ENCODE measurements around the gene C5orf63. TPM values are rescaled to one million over a fixed set of nuclear protein-coding genes. Genes with fewer than 3 reads are reported as not detected.
A peak's percentile ranks its signal among the peaks of the same experiment; 100 is the strongest.
"Not testable (repeated sequence)": the region's sequence is repeated elsewhere in the genome, so short reads cannot be mapped to it uniquely, and the experiment has no call there.

Gene C5orf63
- total RNA-seq, 6 experiments from 2014 or later = 0.41 to 3.8 (median 0.71) TPM

GRCh38 chr5:127055880-127056653, 17.2 kb downstream of the C5orf63 start:
- no peak overlapping the region for H3K27ac Mint-ChIP-seq
- TF ChIP-seq CTCF (IDR thresholded peaks at IDR 0.05) = no peak
- no peak for DNase-seq

GRCh38 chr5:127053551-127053950, 19.8 kb downstream of the C5orf63 start:
- not testable (repeated sequence) for DNase-seq; H3K27me3 Mint-ChIP-seq (ENCODE audit: insufficient read depth); H3K4me3 Mint-ChIP-seq; H3K4me1 Mint-ChIP-seq (ENCODE audit: low read depth); H3K36me3 Mint-ChIP-seq (ENCODE audit: low read depth); H3K9me3 Mint-ChIP-seq; H3K27ac Mint-ChIP-seq

More at GRCh38 chr5:127055880-127056653, 17.2 kb downstream of the C5orf63 start:
- H3K4me1 Mint-ChIP-seq (ENCODE audit: low read depth) = peaks cover 5% of the 10 kb centered on the region; the same call in 1 of the 2 replicates
- H3K27me3 Mint-ChIP-seq (ENCODE audit: insufficient read depth) = peaks cover 5% of the 10 kb centered on the region
- no peaks in the 10 kb centered on the region for H3K9me3 Mint-ChIP-seq
- no peak overlapping the region for H3K4me3 Mint-ChIP-seq
- H3K36me3 Mint-ChIP-seq (ENCODE audit: low read depth) = no peaks in the 10 kb centered on the region; the same call in 1 of the 2 replicates

DNA sequence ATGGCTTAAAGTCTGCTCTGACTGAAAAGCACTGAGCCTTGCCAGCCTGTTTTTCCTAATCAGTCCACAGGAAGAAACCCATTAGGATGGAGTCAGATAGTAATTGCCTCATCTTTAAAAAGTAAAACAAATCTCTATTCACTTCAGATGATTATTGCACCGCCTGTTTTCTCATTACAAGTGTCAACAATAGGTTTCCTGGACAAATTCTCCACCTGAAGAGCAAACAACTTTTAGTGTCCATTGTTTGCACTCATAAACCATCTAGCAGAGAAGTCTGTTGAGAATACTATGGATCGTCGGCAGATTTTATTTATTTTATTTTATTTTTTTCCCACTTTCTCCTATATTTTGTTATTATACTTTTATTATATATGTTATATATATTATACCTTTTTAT, 20.3 kb downstream of the C5orf63 start:
- no peak for DNase-seq
- TF ChIP-seq CTCF (IDR thresholded peaks at IDR 0.05) = no peak
- no peaks in the 10 kb centered on the region for H3K4me1 Mint-ChIP-seq (ENCODE audit: low read depth)
- H3K36me3 Mint-ChIP-seq (ENCODE audit: low read depth) = no peaks in the 10 kb centered on the region; the same call in 1 of the 2 replicates
- no peak overlapping the region for H3K4me3 Mint-ChIP-seq
- peaks cover 1% of the 10 kb centered on the region; the same call in 1 of the 2 replicates for H3K27me3 Mint-ChIP-seq (ENCODE audit: insufficient read depth)
- no peak overlapping the region for H3K27ac Mint-ChIP-seq
- H3K9me3 Mint-ChIP-seq = no peaks in the 10 kb centered on the region

DNA sequence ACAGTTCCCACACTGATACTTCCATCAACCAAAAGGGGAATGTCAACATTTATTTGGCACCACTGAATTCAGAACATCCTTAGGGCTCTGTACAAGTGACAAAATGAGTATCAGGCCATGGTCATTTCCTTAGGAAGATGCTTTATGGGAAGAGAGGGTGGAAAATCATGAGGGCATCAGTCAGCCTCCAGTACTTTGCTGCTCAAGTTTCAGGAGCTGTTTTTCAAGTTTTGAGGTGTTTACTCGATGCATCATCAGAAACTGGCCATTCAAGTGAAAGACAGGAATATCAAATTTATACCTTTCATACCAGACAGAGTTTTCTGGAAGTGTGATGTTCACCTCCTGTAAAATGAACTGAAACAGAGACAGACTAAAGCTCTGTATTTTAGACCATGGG, 21.7 kb downstream of the C5orf63 start:
- Mint-ChIP-seq H3K9me3 (no peaks in the 10 kb centered on the region), H3K36me3 (ENCODE audit: low read depth) (no peaks in the 10 kb centered on the region; the same call in 1 of the 2 replicates), H3K4me1 (ENCODE audit: low read depth) (no peaks in the 10 kb centered on the region), H3K27me3 (ENCODE audit: insufficient read depth) (peaks cover 1% of the 10 kb centered on the region; the same call in 1 of the 2 replicates), H3K27ac (no peak overlapping the region), H3K4me3 (no peak overlapping the region)
- no peak for DNase-seq
- no peak for TF ChIP-seq CTCF (IDR thresholded peaks at IDR 0.05)

- TF ChIP-seq CTCF (IDR thresholded peaks at IDR 0.05) = no peak
- no peaks in the 10 kb centered on the region; the same call in 1 of the 2 replicates for H3K27me3 Mint-ChIP-seq (ENCODE audit: insufficient read depth)
- no peak overlapping the region for H3K4me3 Mint-ChIP-seq
- H3K4me1 Mint-ChIP-seq (ENCODE audit: low read depth) = peaks cover 8% of the 10 kb centered on the region
- DNase-seq = no peak
- H3K36me3 Mint-ChIP-seq (ENCODE audit: low read depth) = no peaks in the 10 kb centered on the region
- no peaks in the 10 kb centered on the region for H3K9me3 Mint-ChIP-seq
- H3K27ac Mint-ChIP-seq = no peak overlapping the region
Measured at GRCh38 chr5:127046343-127047072, 26.8 kb downstream of the C5orf63 start.

DNA sequence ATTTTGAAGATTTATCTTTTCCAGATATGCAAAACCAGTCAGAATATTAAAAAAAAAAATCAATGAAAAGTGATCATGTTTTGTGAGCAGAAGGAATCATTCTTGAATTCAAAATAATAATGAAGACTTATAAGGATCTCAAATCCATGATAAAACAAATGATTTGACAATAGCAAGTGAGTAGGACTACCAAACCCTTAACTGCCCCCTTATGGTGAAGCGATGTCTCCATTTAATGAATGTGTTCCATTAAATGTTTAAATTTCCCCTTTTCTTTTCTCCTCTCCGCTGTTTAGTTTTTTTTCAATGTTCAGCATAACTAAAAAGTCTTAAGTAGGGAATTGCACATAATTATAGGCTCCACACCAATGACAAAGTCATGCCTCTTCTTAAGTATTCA, 30.7 kb downstream of the C5orf63 start:
- H3K36me3 Mint-ChIP-seq (ENCODE audit: low read depth) = no peaks in the 10 kb centered on the region
- H3K4me3 Mint-ChIP-seq = no peak overlapping the region
- DNase-seq = peak; percentile 35
- H3K27me3 Mint-ChIP-seq (ENCODE audit: insufficient read depth) = no peaks in the 10 kb centered on the region
- H3K4me1 Mint-ChIP-seq (ENCODE audit: low read depth) = peaks cover 18% of the 10 kb centered on the region
- peak; percentile 66 for TF ChIP-seq CTCF (IDR thresholded peaks at IDR 0.05)
- no peak overlapping the region for H3K27ac Mint-ChIP-seq
- no peaks in the 10 kb centered on the region for H3K9me3 Mint-ChIP-seq
